Measurements from ENCODE around the gene PLXNA2.

Gene PLXNA2

DNA sequence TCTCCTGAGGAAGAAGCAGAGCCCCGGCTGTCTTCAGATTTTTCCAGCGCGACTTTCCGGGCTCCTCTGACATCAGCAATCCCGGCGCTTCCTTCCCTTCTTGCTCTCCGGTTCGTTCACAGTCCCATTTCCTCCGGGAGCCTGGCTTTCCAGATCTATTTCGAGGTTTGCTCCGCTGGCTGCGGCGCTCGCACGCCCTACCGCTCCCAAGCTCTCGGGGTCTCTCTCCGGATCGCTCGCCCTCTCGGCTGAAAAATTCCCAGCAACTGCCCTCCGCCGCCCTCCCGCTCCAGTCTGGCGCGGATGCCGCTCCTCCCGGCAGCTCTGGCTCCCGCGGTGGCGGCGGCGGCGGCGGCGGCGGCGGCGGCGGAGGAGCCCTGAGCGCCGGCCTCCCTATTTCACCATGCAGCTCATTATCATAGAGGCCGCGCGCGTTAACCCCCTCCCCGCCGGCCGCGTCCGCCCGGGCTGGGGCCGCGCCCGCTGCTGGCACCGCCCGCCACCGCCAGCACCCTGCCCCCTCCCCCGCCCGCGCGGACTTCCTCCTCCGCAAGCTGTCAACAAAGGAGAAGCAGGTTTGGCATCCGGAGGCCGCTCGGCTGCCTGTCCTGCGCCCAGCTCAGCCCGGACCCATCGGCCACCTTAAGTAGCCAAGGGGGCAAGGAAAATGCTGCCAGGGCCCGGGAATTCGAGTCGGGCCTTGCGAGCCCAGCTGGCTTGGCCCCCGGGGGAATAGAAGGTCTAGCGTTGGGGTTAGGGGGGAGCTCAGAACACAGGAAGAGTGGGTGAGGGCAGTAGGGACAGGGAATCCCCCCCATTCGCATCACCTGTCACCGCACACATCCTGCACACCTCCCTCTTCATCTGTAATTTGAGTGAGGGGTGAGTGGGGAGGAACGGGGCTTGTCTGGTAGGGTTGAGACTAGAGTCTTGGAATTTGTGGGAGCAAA is at the start of gene PLXNA2:
PLXNA2 (minus strand) TSS at position 418 of the 950 bp plus-strand sequence. CDS start 26,462 bp downstream, outside the sequence.
- peak in 2 of 4 experiments; percentile 9 to 46 for DNase-seq

DNA sequence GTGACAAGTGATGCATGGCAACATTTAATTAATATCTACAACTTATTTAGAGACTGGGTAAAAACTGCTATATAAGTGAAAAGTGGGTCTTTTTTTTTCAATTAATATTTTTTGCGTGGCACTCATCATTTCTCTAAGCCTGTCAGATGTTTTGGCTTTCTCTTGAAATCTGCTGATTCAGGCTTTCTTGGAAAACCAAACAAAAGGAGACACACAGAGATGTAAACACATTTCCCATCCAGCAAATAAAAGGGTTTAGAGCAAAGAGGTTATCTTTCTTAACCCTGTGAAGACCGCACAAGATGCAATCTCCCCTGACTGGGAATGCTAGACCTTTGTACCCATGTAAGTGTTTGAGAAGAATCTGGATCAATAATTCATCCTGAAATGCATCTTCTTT is 48.7 kb upstream of the PLXNA2 start:
- no peak for DNase-seq

DNA sequence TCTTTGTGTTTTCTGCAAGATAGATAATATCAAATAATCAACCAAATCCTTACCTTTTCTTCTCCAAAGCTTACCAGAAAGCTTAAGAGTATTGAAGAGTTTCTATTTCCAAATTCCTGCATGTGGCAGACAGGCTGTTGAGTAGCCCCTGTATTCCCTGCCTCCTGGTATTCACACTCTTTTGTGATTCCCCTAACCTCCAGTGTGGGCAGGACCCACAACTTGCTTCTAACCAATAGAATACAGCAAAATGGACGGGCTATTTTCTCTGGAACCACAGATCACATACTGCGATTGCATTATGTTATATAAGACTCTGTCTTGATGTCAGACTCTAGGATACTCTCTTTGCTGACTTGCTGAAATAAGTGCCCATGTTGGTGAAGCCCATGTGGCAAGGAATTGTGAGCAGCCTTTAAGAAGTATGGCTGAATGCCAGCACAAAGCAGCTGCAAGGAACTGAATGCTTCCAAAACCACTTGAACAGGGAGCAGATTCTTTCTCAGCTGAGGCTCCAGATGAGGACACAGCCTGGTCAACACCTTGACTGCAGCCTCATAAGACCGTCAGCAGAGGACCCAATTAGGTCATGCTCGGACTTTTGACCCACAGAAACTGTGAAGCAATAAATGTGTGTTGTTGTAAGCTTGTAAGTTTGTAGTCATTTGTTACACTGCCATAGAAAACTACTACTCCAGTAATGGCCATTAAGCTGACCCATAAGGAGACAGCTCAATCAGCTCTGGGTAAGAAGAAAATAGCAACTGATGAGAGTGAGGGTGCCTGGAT is 47.9 kb upstream of the PLXNA2 start:
- no peak for DNase-seq

DNA sequence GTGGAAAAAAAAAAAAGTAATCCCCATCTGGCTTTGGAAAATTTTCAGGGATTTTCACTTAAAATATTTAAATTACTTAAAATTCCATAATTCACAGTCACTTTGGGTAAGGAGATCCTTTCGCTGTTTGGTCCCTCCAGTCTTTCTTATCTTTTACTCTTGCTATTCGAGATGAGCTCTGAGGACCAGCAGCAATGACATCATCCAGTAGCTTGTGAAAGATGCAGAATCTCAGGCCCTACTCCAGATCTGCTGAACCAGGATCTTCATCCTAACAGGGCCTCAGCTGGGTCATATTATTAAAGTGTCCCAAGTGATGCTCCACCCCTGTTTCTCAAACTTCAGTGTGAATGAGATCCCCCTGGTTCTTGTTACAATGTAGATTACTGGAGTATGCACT is 46.9 kb upstream of the PLXNA2 start:
- DNase-seq: no peak

DNA sequence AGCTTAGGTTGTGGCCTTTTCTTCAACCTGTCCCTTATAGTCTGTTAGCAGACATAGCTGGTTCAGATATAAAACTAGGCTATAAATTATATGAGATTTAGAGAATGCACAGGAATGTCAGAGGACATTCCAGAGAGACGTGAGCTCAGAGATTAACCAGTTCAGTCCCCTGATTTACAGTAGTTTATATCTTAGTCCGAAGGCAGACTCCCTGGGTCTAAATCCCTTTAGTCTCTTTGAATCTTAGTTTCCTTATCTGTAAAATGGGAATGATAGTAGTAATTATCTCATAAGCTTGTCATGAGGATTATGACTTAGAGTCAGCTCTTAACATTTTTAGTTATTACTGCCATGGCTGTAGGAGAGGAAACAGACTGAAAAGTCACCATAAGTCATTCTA is 45.5 kb upstream of the PLXNA2 start:
- no peak for DNase-seq

DNA sequence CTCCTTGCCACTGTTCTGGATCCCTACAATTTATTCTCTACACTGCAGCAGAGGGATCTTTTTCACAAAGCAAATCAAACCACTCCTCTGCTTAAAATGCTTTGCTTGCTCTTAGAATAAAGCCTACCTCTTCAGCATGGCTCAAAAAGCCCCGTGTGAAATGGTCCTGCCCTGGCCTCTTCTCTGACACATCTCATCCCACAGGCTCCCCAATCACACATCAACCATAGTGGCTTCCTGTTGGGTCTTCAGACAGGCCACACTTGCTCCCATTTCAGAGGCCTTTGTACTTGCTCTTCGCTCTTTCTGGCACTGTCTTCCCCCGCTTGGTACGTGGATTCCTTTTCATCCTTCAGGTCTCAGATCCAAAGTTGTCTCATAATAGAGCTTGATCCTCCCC is 44.3 kb upstream of the PLXNA2 start:
- DNase-seq: no peak

DNA sequence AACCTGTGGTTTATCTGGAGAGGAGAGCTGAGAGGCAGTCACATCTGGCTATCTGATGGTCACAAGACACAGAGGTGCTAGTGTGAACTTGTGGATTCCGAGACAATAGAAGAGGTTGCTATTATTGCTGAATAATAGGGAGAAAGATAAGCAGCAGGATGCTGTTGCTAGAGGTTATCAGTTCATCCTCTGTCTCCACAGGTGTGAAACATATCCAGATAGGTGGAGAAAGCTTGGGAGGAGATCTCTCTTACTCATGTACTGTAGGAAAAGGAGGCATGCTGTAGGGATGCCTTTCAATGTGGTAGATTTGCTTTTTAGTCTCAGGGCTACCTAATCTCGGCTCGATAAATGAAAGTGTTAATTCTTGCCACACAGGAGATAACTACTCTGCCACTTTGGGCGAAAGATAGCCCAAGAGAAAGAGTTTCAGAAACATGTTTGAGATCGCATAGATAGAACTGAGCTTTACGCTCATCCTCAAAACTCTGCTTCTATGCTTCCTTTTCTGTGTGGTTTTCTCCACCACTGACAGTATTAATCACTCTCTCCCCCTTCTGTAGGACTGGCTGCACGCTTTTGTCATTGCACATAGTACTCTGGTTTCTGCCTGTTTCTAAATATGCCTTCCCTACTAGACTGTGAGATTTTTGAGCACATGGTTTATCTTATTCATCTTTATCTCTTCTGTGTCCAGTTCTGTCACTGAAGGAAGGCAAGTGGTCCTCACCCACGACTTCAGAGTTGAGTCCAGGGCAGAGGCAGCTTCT is 36.7 kb upstream of the PLXNA2 start:
- DNase-seq: no peak

- no peak for DNase-seq
These were observed 35.8 kb upstream of the PLXNA2 start for GRCh38 chr1:208279826-208280588.

GRCh38 chr1:208278638-208279037 is 34.5 kb upstream of the PLXNA2 start:
- DNase-seq: no peak

DNA sequence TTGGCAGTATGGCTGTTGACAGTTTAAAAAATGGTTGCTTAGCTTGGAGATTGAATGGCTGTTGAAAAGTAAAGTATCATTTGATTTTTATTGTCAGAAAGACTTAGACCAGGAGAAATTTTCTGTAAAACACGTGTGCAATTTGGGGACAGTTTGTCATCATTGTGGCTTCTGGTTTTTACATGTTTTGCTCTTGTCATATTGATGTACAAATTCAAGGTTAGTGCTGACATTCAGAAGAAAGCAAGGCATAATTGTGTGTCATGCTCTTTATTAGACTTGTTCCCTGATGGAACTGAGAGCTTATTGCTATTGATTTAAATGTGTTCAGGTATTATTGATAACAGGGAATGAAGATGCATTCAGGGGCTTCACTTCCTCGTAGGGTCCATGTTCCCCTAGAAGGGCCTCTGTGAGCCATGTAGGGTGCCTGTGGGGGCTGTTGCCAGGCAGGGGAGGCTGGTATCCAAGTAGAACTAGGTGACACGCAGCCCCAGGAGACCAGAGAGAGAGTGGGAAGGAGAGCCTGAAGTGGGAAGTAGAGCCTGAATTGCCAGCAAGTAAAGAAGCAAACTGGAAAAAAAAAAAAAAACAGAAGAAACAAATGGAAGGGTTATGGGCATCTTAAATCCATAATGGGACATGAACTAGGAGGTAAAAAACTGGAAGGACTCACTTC is 32.7 kb upstream of the PLXNA2 start:
- DNase-seq: no peak

GRCh38 chr1:208275083-208275482 is 30.9 kb upstream of the PLXNA2 start:
- DNase-seq: no peak

DNA sequence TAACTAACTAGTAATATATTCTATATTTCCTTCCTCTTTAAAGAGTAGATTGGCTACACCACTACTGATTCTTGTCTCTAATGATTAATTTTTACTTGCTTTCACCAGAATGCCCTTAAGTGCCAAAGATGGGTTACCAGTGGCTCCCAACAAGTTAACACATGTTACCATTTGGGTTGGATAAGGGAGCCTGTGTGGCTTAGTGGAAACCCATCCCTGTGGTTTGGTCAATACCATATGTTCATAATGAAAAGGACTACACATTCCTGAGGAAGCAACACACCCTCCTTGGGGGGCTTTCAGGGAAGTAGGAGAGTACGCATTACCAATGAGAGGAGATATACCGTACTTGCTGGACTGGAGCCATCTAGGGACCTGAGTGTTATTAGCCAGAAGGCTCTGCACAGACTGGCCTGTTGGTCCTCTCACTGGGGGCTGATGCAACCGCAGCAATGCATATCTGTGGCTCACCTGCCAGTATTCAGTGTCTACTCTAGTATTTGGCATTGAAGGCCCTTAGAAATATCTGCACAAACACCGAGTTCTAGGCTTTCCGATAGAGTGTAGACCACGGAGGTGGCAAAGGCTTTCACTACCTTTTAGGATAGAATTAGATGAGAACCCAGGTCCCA is 29.3 kb upstream of the PLXNA2 start:
- DNase-seq: no peak

GRCh38 chr1:208272713-208273112 is 28.5 kb upstream of the PLXNA2 start:
- DNase-seq: no peak

- no peak for DNase-seq
These were observed 28.1 kb upstream of the PLXNA2 start for GRCh38 chr1:208272311-208272710.

DNA sequence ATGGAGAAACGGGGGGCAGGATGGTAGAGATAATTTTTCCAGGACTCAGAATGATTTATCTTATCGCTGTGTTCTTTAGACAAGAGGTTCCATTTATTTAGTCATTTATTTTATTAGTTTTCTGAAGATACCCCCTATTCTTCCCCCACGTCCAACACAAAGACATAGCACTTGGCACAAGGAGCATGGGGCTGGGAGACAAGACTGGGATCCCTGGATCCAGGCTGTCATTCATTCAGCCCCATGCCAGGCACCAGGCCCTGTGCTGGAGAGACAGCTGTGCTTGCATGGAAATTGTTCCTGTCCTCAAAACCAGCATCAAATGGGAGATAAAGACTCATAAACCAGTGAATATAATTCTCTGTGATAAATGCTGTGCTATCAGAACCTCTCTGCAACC is 27.1 kb upstream of the PLXNA2 start:
- DNase-seq: no peak

DNA sequence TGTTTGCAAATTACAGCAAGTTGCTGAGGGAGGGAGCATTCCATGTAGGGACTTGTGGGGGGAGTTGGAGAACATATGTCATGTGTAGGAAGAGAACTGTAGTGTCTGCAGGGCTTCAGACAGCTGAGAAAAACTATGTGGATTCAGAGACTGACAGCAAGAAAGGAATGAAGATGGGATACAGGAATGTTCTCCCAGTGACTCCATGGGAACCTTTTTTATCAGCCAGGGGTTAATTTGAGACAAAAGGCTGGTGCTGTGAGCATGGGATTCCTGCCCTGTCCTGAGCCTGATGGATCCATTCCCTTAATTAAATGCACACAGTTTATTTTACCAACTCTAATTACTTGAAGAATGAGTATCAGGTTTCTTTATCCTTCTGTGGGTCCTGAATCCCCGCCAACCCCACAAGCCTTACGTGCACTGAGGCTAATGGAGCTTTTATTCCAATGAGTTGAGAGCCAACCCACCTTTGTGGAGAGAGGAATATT is 26.5 kb upstream of the PLXNA2 start:
- DNase-seq: no peak

- no peak for DNase-seq
These were observed 25.1 kb upstream of the PLXNA2 start for GRCh38 chr1:208269338-208269666.

DNA sequence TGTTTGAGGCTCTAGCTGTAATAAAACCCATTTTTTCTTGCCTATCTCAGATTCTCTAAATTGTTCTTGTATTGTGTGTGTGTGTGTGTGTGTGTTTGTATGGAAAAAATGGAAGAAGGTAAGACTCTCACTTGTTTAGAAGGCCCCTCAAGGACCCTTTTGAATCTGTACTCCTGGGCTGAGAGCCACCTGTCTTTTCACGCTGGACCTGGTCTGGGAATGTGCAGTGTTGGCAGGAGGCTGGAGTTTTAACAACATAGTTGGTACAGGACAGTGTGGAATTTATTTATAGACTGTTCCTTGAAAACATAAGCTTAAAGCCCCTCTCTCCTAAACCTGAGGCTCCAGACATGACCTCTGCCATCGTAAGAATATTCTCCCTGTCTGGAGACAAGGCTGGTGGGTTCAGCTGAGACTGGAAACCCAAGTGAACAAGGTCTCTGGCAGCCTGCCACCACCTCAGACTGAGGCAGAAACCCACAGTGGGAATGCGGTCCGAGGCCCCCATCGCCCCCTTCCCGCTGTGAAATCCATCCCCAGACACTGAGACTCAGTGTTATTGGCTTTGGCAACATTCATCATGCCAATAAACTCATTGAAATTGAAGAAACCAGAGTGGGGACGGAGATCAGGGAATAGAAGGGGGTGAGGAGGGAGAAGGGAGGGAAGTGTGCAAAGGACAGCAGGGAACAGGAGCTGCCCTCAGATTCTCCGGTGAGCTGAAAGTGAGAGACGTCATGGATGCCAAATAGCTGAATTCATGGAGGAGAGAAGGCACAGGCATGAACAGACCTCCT is 24.6 kb upstream of the PLXNA2 start:
- DNase-seq: no peak

DNA sequence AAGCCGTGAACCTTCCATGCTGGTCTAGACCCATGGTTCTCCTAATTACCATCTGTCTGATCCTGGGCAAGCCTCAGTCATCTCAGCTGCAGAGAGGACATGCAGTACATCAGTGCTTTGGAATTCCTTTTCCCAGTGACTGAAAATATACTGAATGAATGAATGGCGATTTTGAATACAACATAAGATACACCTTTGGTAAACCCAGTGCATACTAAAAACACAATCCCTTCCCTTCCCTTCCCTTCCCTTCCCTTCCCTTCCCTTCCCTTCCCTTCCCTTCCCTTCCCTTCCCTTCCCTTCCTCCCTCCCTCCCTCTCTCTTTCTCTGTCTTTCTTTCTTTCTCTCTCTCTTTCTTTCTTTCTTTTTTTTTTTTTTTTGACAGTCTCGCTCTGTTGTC is 21.3 kb upstream of the PLXNA2 start:
- DNase-seq: no peak

DNA sequence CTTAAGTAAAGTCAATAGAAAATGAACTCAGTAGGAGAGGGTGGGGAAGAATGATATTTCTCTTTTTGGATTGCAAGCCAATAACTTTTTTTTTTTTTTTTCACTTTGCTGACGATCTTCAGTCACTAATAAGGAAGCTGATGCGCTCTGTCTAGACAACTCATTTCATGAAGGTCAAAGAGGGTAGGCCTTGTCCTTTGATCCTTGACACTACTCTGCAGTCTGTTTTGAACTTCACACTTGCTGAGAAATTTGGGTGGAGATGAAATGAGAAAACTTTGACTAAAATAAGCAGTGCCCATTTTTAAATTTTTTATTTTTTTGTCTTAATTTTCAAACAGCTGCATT is 20.9 kb upstream of the PLXNA2 start:
- no peak for DNase-seq
